NCI-H524 (cell line): ENCODE data around the gene RSPH9.

ENCODE experiments used
- DNase-seq, 2 experiments: peaks; one replicate each; lab custom pipeline; 2025; lab: John Stamatoyannopoulos, UW

The RSPH9 gene

DNA sequence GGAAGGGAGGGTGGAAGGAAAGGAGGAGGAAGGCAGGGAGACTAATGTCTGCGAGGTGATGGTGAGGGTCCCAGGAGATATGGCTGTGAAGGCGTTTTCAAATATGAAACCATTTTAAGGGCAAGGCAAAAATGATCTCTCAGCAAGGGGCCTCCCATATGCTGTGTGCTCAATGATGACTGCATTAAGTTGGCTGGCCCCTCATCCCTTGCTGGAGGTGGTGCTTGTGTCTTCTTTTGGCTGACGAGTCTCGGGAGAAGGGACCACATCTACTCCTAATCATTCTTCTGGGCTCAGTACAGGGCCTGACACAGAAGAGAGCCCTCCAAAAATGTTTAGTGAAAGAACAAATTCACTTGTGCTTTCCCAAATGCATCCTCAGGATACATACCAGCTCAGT lies 65.7 kb downstream of the RSPH9 start:
- DNase-seq, result no peak

GRCh38 chr6:43712579-43712978 lies 67.7 kb downstream of the RSPH9 start:
- no peak for DNase-seq

DNA sequence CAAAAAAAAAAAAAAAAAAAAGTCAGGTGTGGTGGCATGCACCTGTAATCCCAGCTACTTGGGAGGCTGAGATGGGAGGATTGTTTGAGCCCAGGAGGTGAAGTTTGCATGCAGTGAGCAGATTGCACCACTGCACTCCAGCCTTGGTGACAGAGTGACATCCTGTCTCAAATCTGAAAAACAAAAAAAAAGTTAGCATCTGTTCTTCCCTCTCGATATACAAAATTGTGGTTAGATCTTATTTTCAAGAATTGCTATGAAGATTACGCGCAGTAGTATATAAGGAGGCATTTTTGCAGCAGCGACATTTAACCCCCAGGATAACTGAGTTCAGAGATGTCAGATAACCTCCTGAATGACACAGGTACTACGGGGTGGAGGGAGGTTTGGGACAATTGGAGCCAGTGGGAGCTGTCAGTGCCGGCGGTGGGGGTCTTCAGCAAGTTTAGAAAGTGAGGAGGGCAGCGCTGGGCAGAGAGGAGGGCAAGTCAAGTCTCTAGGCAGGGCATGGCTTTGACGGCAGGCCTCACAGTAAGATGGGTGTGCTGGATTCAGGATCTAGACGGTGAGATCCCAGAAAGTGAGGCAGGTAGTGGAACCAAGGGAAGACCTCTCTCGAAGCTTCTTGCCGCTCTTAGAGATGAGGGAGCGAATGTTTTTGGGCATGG lies 68.9 kb downstream of the RSPH9 start:
- DNase-seq, result no peak

DNA sequence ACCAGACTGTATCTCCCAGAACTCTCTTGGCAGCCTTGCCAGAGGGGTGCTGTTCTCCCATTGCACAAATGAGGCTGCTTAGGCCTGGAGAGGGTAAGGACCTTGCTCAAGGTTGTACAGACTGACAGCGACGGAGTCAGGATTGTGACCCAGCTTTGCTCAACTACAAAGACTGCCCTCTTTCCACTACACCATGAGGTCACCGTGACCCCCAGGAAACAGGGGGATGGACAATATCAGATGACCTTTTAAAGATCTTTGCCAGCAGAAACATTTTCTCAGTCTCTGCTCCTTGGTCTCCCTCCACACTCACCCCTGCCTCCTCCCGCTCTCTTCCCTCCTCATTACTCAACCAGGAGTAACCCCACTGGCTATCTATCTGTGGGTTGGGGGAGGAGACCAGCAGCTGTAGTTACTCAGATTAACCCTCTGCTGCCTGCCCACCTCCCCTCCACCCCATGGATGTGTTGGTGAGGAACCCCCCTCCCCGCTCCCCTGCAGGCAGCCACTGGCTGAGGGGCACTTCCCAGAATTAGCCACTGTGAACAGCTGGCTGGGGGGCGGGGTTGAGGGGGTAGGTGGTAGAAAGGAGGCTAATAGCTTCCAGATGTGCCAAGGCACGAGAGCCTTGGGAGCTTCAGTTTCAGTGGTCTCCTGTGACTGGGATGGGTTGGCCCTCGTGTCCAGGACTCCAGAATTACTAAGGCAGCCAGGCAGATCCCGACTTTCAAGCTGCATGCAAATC lies 69.6 kb downstream of the RSPH9 start:
- DNase-seq, result peak in 1 of 2 experiments; percentile 34

DNA sequence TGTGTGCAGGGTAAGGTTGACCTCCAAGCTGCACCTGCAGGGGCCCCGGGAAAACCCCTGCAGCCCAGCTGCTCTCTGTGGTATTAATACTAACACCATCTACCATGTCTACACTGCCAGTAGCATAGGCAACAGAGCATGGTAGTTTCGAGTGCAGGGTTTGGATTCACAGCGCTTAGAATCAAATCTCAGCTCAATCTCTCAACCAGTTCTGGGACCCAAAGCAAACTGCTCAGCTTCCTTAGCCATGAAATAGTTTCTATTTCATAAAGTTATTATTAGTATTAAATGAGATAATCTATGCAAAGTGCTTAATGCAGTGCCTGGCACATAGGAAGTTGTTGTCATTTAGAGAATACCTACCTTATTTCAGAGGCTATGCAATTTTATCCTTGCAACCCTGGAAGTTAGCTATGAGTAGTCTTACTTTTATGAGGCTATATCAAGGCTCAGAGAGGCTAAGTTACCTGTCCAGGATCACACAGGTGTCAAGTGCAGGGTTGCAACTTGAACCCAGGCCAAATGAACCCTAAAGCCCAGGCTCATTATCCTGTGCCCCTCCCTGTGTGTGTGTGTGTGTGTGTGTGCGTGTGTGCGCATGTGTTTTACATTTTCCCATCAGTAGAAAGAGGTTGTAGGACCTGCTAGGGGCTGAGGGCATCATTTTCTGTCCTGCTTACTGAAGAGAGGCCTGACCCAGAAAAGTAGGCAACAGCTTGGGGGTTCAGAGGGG lies 70.4 kb downstream of the RSPH9 start:
- DNase-seq, result no peak

DNA sequence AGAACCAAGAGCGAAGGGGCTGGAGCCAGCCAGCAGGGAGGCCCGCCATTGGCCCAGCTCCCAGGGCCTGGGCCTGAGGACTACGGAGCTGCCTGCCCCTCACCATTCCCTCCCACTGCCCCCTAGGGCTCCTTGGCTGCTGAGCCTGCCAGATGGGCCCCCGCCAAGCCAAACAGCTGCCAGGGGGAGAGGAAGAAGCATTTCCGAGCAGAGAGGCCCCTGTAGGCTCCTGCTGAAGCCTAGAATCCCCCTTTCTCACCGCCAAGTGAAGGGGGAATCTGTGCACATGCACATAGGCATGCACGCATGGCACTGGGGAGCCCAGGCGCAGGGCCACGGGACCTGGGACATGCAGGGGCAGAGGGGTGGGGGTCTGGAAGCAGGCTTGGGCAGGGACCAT lies 71.3 kb downstream of the RSPH9 start:
- DNase-seq, result peak; percentile 60 to 84

- DNase-seq, result no peak
Observed at GRCh38 chr6:43717389-43717788, 72.6 kb downstream of the RSPH9 start.

GRCh38 chr6:43717822-43718221 lies 73.0 kb downstream of the RSPH9 start:
- no peak for DNase-seq

DNA sequence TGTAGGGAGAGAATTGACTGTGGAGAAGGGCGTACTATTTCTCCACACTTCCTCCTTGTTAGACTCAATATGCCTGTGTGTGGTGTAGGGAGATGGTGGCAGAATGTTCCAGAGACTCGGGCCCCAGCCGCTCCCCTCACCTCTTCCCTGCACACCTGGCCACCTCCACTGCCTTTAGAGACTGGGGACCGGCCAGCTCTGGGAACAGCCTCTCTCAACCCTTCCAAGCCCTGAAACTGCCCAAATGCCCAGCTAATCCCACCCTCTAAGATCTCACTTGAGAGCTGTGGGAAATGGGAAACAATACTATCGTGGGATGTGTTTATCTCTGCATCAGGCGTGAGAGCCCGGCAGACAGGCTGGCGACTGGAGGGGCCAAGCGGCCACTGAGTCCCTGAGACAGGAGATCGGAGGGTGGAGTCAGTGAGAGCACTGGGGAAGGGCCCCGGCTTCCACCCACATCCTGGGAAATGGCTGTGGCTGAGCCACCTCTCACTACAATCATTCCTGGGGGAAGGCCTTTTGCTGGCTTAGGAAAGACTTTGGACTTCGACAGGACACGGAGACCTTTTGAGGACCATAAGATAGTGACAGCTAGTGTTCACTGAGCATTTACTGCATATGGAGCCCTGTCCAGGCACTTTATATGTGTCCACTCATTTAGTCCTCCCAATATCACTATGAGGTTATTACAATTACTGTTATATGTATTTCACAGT lies 73.7 kb downstream of the RSPH9 start:
- DNase-seq, result no peak

- DNase-seq, result no peak
Observed at GRCh38 chr6:43719511-43719910, 74.7 kb downstream of the RSPH9 start.

DNA sequence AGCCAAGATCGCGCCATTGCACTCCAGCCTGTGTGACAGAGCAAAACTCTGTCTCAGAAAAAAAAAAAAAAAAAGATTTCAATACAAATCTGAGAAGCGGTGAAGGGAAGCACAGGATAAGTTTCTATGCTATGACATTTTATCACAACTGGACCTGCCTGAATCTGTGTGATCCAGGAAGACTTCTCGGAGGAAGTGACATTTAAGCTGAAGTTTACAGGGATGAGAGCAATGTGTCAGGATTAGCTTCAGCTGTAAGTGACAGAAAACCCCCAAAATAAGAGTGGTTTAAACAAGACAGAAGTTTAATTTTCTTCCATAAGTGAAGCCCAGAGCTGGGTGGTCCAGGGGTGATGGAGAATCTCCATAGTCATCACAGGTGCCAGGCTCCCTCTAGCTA lies 76.2 kb downstream of the RSPH9 start:
- no peak for DNase-seq
